SK-N-MC (cell line): ENCODE results near the gene PLCXD1.

Source experiments
- EZH2 ChIP-seq: fragments of 200-600 bp; sonication (generic); IDR thresholded peaks from one replicate; pipeline ENCODE4 v1.6.1; 2017; ENCODE audit warnings: antibody characterized with exemption
- FOXP2 ChIP-seq: optimal IDR thresholded peaks from 2 replicates; pipeline ENCODE3; 2011; ENCODE audit warnings: mild to moderate bottlenecking, moderate library complexity; ENCODE audit not compliant: insufficient read depth; ENCODE audit errors: extremely low read length, control extremely low read depth
- POLR2AphosphoS5 ChIP-seq: IDR thresholded peaks from 2 replicates; pipeline ENCODE4 v1.6.1; 2012; ENCODE audit warnings: mild to moderate bottlenecking, low read depth, low read length, borderline replicate concordance

DNA sequence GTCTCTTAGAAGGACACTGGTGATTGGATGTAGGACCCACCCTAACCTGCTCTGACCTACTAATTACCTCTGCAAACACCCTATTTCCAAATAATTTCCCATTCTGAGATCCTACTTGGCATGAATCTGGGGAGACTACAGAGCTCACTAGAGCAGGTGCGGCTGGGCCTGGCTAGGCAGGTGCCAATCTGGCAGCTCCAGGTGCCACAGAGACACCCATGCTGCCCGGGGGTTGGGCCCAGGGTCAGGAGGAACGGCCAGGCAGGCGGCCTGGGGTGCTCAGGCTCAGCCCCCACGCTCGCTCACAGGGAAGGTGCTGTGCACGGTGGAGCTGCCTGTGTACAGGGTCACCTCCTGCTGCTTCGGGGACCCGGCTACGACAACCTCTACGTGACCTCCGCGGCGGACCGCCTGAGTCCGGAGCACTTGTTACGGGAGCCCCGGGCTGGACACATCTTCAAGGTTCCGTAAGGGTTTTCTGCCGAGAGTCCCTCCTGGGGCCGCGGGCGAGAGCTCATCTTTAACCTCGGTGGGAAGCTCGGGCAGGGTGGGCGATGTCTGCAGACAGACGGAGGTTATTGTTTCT is 26.5 kb upstream of the PLCXD1 start:
- TF ChIP-seq EZH2 (no peak), POLR2AphosphoS5 (no peak), FOXP2 (no peak)
